AG09309 (cell line): ENCODE results near the gene PSD4.

Experiments used
- DNase-seq: peaks from one replicate; pipeline ENCODE4 v3.0.0-alpha.2; 2010; ENCODE audit warnings: low read depth
- H3K4me3 ChIP-seq: 2 replicates; pipeline ENCODE4 v1.5.1; 2011; ENCODE audit warnings: mild to moderate bottlenecking, low read depth, low read length, moderate library complexity; ENCODE audit not compliant: control insufficient read depth
- TF ChIP-seq, protein P1 (sequence below): IDR thresholded peaks from 2 replicates; pipeline ENCODE4 v1.5.1; 2011; ENCODE audit warnings: mild to moderate bottlenecking, low read depth, low read length, inconsistent platforms; ENCODE audit not compliant: insufficient read depth, control insufficient read depth; ENCODE audit errors: missing control alignments

PSD4 gene

DNA sequence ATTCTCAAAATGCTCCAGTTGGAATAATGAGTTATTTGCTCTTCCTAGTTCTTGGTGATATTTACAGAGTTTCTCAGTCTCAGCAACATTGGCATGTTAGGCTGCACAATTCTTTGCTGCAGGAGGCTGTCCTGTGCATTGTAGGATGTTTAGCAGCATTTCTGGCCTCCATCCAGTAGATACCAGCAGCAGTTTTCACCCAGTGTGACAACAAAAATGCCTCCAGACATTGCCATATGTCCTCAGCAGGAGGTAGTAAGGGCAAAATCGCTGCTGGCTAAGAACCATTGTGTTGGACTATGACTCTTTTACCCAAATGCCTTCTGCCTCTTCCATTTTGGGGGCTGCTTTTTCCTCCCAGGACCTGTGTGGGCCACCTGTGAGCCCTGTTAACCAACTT, 54.6 kb downstream of the PSD4 start:
- no peak overlapping the region for H3K4me3 ChIP-seq
- DNase-seq, result no peak
- TF ChIP-seq, protein P1, sequence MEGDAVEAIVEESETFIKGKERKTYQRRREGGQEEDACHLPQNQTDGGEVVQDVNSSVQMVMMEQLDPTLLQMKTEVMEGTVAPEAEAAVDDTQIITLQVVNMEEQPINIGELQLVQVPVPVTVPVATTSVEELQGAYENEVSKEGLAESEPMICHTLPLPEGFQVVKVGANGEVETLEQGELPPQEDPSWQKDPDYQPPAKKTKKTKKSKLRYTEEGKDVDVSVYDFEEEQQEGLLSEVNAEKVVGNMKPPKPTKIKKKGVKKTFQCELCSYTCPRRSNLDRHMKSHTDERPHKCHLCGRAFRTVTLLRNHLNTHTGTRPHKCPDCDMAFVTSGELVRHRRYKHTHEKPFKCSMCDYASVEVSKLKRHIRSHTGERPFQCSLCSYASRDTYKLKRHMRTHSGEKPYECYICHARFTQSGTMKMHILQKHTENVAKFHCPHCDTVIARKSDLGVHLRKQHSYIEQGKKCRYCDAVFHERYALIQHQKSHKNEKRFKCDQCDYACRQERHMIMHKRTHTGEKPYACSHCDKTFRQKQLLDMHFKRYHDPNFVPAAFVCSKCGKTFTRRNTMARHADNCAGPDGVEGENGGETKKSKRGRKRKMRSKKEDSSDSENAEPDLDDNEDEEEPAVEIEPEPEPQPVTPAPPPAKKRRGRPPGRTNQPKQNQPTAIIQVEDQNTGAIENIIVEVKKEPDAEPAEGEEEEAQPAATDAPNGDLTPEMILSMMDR, result no peak

DNA sequence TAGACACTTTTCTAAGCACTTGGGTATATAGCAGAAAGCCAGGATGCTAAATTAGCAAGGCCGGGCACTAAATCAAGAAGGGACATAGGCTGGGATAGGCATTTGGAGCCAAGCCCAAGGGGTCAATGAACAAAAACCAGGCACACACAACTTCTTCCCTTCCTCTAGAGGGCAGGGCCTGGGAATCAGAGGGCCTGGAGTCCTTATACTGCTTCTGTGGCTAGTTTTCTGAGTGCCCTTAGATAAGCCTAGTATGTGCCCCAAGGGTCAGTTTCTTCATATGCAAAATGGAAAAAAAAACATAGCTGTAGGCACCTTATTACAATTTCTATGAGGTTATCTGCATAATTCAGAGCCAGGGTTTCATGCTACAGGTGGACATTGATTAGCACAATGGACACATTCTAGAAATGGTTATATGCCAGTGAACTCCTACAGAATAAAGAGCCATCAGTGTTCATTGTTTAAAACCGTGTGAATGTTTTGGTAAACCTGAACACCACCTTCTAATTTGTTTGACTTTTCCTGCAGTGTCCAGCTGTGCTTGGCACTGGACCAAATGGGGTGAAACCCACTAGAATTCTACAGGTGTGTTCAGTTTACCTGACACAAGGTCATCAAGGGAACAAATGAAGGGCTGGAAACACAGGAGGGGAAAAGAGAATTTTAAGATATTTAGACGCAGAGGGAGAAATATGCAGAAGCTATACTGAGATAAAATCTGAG, 55.4 kb downstream of the PSD4 start:
- H3K4me3 ChIP-seq, result no peak overlapping the region
- TF ChIP-seq, protein P1, result no peak
- no peak for DNase-seq

DNA sequence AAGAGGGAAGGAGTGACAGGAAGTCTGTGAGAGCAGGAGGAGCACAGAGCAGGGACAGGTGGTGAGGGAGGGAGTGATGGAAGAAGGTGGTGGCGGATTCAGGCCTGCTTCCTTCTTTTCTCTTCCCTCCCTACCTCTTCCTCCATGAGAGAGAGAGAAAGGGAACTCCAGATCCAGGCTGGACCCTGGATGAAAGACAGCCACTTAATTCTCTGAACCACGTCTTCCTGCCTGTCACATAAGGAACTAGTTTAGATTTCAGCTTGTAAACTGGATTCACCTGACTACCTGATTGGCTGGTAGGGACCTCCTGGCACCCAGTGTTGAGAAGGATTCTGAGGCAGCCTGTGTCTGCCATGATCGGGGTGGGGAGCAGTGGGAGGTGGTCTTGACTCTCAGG, 56.0 kb downstream of the PSD4 start:
- H3K4me3 ChIP-seq, result no peak overlapping the region
- DNase-seq, result no peak
- TF ChIP-seq, protein P1, result no peak

DNA sequence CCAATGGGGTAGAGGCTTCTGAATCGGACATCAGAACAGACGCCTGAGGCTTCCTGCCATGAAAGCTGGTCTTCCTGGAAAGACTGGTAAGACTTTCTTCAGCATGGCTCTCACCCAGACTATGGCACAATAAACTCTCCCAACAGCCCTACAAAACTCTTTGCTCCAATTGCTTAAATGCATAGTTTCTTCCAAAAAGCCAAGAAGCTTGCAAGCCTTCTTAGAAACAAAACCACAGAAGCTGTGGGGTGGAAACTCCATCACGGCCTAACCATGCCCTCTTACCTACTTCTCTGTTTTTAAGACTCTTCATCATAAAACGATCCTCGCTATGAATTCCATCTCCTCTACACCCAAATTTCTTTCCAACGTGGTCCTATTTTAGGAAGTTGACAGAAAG, 56.8 kb downstream of the PSD4 start:
- TF ChIP-seq, protein P1, result no peak
- H3K4me3 ChIP-seq, result no peak overlapping the region
- peak; percentile 52 for DNase-seq

DNA sequence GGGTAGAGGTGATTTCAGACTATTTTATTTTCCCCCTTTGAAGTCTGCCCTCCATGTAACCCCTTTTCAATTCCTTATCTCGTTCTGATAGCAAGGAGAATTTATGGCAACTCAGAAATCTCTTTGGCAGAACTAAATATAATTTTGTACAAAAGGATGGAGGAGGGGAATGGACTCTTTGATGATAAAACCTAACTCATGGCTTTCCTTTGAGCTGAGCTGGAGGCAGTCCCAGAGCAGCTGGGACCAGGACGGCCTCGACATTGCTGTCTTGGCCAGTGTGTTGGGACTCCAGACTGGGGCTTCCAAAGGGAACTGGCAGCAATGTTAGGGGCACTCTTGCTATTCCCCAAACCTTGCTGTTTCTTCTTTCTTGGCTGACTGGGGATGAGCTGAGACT, 57.3 kb downstream of the PSD4 start:
- TF ChIP-seq, protein P1, result no peak
- no peak for DNase-seq
- no peak overlapping the region for H3K4me3 ChIP-seq

DNA sequence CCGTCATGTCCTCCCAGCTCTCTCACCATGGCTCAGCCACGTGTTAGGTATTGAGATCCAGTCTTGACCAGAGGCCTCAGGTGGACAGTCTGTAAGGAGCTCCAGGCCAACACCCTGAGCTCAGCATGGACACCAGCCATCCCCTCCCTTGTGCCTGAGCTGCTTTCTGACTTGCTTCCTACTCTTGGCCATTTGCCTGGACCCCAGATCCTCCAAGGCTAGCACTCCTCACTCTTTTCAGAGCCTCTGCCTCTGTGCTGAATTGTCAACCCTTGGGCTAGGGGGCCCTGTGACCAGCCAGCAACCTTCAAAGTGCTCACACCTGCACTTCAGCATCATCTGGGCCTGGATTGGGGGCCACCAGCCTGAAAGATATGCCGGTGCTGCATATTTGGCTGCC, 58.4 kb downstream of the PSD4 start:
- DNase-seq, result no peak
- no peak overlapping the region for H3K4me3 ChIP-seq
- TF ChIP-seq, protein P1, result no peak
